Bronchial epithelial cell (primary cell): ENCODE measurements around the gene PRIMPOL. TPM values are rescaled to one million over a fixed set of nuclear protein-coding genes. Genes with fewer than 3 reads are reported as not detected.

ENCODE experiments used
- DNase-seq: peaks from one replicate; pipeline ENCODE4 v3.0.0-alpha.2; 2010; ENCODE audit warnings: low read depth
- FAIRE-seq: peaks from 2 replicates; lab custom pipeline; 2011; peaks lifted over from hg19 to GRCh38; lab: Jason Lieb, UNC
- H3K27me3 ChIP-seq: 2 replicates; pipeline ENCODE4 v1.5.1; 2011; ENCODE audit warnings: low read length; ENCODE audit not compliant: control insufficient read depth, insufficient read depth
- H3K36me3 ChIP-seq: 2 replicates; pipeline ENCODE4 v1.5.1; 2011; ENCODE audit warnings: low read length; ENCODE audit not compliant: control insufficient read depth, insufficient read depth
- H3K4me3 ChIP-seq: 2 replicates; pipeline ENCODE4 v1.5.1; 2011; ENCODE audit warnings: mild to moderate bottlenecking, low read depth, low read length, control low read depth
- CTCF ChIP-seq: IDR thresholded peaks from 2 replicates; pipeline ENCODE4 v1.5.1; 2011; ENCODE audit warnings: mild to moderate bottlenecking, moderate library complexity, low read length, control low read depth, inconsistent platforms; ENCODE audit not compliant: insufficient read depth, severe bottlenecking
- total RNA-seq: library from RNA; depleted of rRNA; stranded (reverse); fragments of >200 nt; gene quantifications from 2 replicates; pipeline ENCODE4 v1.2.1, GENCODE V29; 2014

Gene PRIMPOL
- total RNA-seq, 1 donor from 2014 or later = 6.3 TPM

- no peak for TF ChIP-seq CTCF
- FAIRE-seq (no peak), DNase-seq (no peak)
- Histone ChIP-seq H3K4me3 (no peak overlapping the region), H3K27me3 (no peaks in the 10 kb centered on the region), H3K36me3 (peaks cover 2% of the 10 kb centered on the region)
Observed at GRCh38 chr4:184705692-184706091, 56.2 kb downstream of the PRIMPOL start.

GRCh38 chr4:184706453-184706852, 56.9 kb downstream of the PRIMPOL start:
- FAIRE-seq = no peak
- H3K36me3 ChIP-seq = peaks cover 2% of the 10 kb centered on the region
- no peak for TF ChIP-seq CTCF
- no peaks in the 10 kb centered on the region for H3K27me3 ChIP-seq
- peak; percentile 15 for DNase-seq
- no peak overlapping the region for H3K4me3 ChIP-seq

- no peak for FAIRE-seq
- no peak for TF ChIP-seq CTCF
- H3K36me3 ChIP-seq = peaks cover 1% of the 10 kb centered on the region
Observed at GRCh38 chr4:184712322-184712721, 62.8 kb downstream of the PRIMPOL start.

GRCh38 chr4:184713887-184714286, 64.3 kb downstream of the PRIMPOL start:
- no peak for TF ChIP-seq CTCF
- FAIRE-seq (no peak), DNase-seq (no peak)
- Histone ChIP-seq H3K36me3 (no peaks in the 10 kb centered on the region), H3K4me3 (no peak overlapping the region), H3K27me3 (no peaks in the 10 kb centered on the region)

More at GRCh38 chr4:184712322-184712721, 62.8 kb downstream of the PRIMPOL start:
- H3K27me3 ChIP-seq = no peaks in the 10 kb centered on the region
- DNase-seq = no peak
- H3K4me3 ChIP-seq = no peak overlapping the region

GRCh38 chr4:184715526-184715925, 66.0 kb downstream of the PRIMPOL start:
- no peak for TF ChIP-seq CTCF
- Histone ChIP-seq H3K27me3 (no peaks in the 10 kb centered on the region), H3K36me3 (no peaks in the 10 kb centered on the region), H3K4me3 (no peak overlapping the region)
- DNase-seq = no peak
- FAIRE-seq = no peak

GRCh38 chr4:184719407-184719806, 69.9 kb downstream of the PRIMPOL start:
- Histone ChIP-seq H3K4me3 (no peak overlapping the region), H3K27me3 (no peaks in the 10 kb centered on the region), H3K36me3 (peaks cover 1% of the 10 kb centered on the region)
- DNase-seq = no peak
- TF ChIP-seq CTCF = no peak
- no peak for FAIRE-seq
